Measurements from ENCODE around the gene HNRNPAB.

DNA sequence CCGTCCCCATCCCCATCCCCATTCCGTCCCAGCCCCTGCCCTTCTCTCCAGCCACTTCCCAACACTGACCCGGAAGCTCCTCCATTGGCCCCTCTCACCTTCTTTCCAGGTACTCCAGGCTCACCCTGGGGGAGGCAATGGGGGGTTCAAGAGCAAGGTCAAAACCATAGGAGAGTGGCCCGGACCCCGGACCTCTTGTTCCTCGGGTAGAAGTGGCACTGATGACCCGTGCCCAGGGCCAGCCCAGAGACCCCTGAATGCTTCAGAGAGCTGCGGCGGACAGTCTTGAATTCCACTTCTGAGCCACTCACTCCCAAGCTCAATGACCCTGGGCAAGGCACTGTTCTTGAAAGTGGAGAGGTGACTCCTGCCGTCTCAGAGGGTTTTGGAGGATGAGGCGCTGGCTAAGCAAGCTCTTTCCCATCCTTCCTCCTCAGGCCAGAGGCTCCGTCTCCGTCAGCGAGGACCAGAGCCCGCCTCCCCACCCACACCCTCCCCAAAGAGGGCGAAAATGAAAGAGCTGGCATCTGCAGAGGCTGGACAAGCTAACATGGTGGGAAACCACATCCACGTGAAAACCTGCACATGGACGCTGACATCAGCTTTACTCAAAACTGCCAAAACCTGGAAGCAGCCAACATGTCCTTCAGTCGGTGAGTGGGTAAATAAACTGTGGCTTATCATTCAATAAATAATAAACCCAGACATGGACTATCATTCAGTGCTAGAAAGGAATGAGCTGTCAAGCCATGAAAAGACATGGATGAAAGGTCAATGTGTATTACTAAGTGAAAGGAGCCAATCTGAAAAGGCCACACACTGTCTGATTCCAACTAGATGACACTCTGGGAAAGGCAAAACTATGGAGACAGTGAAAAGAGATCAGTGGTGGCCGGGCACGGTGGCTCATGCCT, 55.5 kb downstream of the HNRNPAB start:
- TF ChIP-seq, protein P1, sequence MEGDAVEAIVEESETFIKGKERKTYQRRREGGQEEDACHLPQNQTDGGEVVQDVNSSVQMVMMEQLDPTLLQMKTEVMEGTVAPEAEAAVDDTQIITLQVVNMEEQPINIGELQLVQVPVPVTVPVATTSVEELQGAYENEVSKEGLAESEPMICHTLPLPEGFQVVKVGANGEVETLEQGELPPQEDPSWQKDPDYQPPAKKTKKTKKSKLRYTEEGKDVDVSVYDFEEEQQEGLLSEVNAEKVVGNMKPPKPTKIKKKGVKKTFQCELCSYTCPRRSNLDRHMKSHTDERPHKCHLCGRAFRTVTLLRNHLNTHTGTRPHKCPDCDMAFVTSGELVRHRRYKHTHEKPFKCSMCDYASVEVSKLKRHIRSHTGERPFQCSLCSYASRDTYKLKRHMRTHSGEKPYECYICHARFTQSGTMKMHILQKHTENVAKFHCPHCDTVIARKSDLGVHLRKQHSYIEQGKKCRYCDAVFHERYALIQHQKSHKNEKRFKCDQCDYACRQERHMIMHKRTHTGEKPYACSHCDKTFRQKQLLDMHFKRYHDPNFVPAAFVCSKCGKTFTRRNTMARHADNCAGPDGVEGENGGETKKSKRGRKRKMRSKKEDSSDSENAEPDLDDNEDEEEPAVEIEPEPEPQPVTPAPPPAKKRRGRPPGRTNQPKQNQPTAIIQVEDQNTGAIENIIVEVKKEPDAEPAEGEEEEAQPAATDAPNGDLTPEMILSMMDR (IDR thresholded peaks at IDR 0.05): no peak
- TF ChIP-seq POLR2A (IDR thresholded peaks at IDR 0.05): no peak
- TF ChIP-seq EP300 (IDR thresholded peaks at IDR 0.05): no peak
- TF ChIP-seq POLR2AphosphoS5 (IDR thresholded peaks at IDR 0.05): no peak
